Loucy (cell line): ENCODE measurements around the gene ACADVL.

Experiments used
- H2AFZ ChIP-seq: fragments of 200-600 bp; sonication (generic); 2 replicates; pipeline ENCODE4 v1.6.0; 2016; ENCODE audit warnings: antibody characterized with exemption, mild to moderate bottlenecking, low read length, moderate library complexity
- H3F3A ChIP-seq: fragments of 200-600 bp; 2 replicates; pipeline ENCODE4 v1.6.0; 2016; ENCODE audit warnings: antibody characterized with exemption, low read depth, mild to moderate bottlenecking
- H3K27me3 ChIP-seq: fragments of 200-600 bp; sonication (generic); 2 replicates; pipeline ENCODE4 v1.6.1; 2014; ENCODE audit warnings: low read length, mild to moderate bottlenecking; ENCODE audit not compliant: insufficient read depth, poor library complexity, severe bottlenecking
- H3K36me3 ChIP-seq: fragments of 200-600 bp; sonication (generic); 2 replicates; pipeline ENCODE4 v1.6.1; 2016; ENCODE audit warnings: low read length; ENCODE audit not compliant: insufficient read depth
- H3K4me1 ChIP-seq: fragments of 200-600 bp; sonication (generic); 2 replicates; pipeline ENCODE4 v1.5.1; 2014; ENCODE audit warnings: low read length, mild to moderate bottlenecking; ENCODE audit not compliant: insufficient read depth, poor library complexity, severe bottlenecking
- H3K4me2 ChIP-seq: fragments of 200-600 bp; sonication (generic); 2 replicates; pipeline ENCODE4 v1.6.0; 2014; ENCODE audit warnings: antibody characterized with exemption, low read length, low read depth, mild to moderate bottlenecking; ENCODE audit not compliant: poor library complexity, severe bottlenecking
- H3K4me3 ChIP-seq: fragments of 200-600 bp; sonication (generic); 2 replicates; pipeline ENCODE4 v1.5.1; 2014; ENCODE audit warnings: low read length, mild to moderate bottlenecking, mixed read lengths; ENCODE audit not compliant: poor library complexity, severe bottlenecking
- H3K79me2 ChIP-seq: fragments of 200-600 bp; sonication (generic); 2 replicates; pipeline ENCODE4 v1.6.1; 2014; ENCODE audit warnings: low read length; ENCODE audit not compliant: insufficient read depth
- H3K9ac ChIP-seq: fragments of 200-600 bp; sonication (generic); 2 replicates; pipeline ENCODE4 v1.6.0; 2014; ENCODE audit warnings: mild to moderate bottlenecking, low read depth, low read length, moderate library complexity; ENCODE audit not compliant: poor library complexity, severe bottlenecking
- H3K9me2 ChIP-seq: fragments of 200-600 bp; sonication (generic); replicated peaks from 2 replicates; pipeline ENCODE4 v1.6.1; 2016; ENCODE audit warnings: low read depth, low read length, mixed read lengths
- H3K9me3 ChIP-seq: fragments of 200-600 bp; sonication (generic); 2 replicates; pipeline ENCODE4 v1.6.1; 2014; ENCODE audit warnings: mild to moderate bottlenecking, antibody characterized with exemption, low read length, low read depth; ENCODE audit not compliant: insufficient read depth
- H4K20me1 ChIP-seq: fragments of 200-600 bp; sonication (generic); 2 replicates; pipeline ENCODE4 v1.6.0; 2014; ENCODE audit warnings: antibody characterized with exemption, low read length, mild to moderate bottlenecking; ENCODE audit not compliant: insufficient read depth, poor library complexity, severe bottlenecking
- EZH2phosphoT487 ChIP-seq: fragments of 200-600 bp; IDR thresholded peaks from 2 replicates; pipeline ENCODE4 v1.6.1; 2018; ENCODE audit warnings: antibody characterized with exemption, mild to moderate bottlenecking, moderate library complexity, borderline replicate concordance
- TF ChIP-seq, protein P1 (sequence below): fragments of 200-600 bp; sonication (generic); conservative IDR thresholded peaks from 2 replicates; pipeline ENCODE4 v1.5.1; 2014; ENCODE audit warnings: mild to moderate bottlenecking, antibody characterized with exemption, low read length

ACADVL gene

GRCh38 chr17:7236808-7237207 is 17.1 kb downstream of the ACADVL start:
- Histone ChIP-seq H3F3A (peaks cover 9% of the 10 kb centered on the region), H4K20me1 (peaks cover 43% of the 10 kb centered on the region), H3K9me3 (no peaks in the 10 kb centered on the region), H3K4me3 (peak overlapping the region; percentile 96), H3K79me2 (peaks cover 82% of the 10 kb centered on the region), H3K9me2 (no peaks in the 10 kb centered on the region), H3K9ac (peak overlapping the region; percentile 98), H3K27me3 (peaks cover 5% of the 10 kb centered on the region), H3K4me2 (peak overlapping the region; percentile 72), H3K4me1 (peaks cover 45% of the 10 kb centered on the region), H3K36me3 (peaks cover 18% of the 10 kb centered on the region; the same call in 1 of the 2 replicates), H2AFZ (no peak overlapping the region)
- TF ChIP-seq, protein P1, sequence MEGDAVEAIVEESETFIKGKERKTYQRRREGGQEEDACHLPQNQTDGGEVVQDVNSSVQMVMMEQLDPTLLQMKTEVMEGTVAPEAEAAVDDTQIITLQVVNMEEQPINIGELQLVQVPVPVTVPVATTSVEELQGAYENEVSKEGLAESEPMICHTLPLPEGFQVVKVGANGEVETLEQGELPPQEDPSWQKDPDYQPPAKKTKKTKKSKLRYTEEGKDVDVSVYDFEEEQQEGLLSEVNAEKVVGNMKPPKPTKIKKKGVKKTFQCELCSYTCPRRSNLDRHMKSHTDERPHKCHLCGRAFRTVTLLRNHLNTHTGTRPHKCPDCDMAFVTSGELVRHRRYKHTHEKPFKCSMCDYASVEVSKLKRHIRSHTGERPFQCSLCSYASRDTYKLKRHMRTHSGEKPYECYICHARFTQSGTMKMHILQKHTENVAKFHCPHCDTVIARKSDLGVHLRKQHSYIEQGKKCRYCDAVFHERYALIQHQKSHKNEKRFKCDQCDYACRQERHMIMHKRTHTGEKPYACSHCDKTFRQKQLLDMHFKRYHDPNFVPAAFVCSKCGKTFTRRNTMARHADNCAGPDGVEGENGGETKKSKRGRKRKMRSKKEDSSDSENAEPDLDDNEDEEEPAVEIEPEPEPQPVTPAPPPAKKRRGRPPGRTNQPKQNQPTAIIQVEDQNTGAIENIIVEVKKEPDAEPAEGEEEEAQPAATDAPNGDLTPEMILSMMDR, result no peak
- TF ChIP-seq EZH2phosphoT487, result no peak

GRCh38 chr17:7237266-7237760 is 17.6 kb downstream of the ACADVL start:
- Histone ChIP-seq H3K9me3 (no peaks in the 10 kb centered on the region), H3K27me3 (peaks cover 5% of the 10 kb centered on the region), H3K36me3 (peaks cover 18% of the 10 kb centered on the region; the same call in 1 of the 2 replicates), H3F3A (peaks cover 9% of the 10 kb centered on the region), H3K9me2 (no peaks in the 10 kb centered on the region), H4K20me1 (peaks cover 38% of the 10 kb centered on the region), H2AFZ (no peak overlapping the region), H3K4me2 (peak overlapping the region; percentile 72), H3K79me2 (peaks cover 81% of the 10 kb centered on the region), H3K4me3 (peak overlapping the region; percentile 96), H3K9ac (peak overlapping the region; percentile 98), H3K4me1 (peaks cover 40% of the 10 kb centered on the region)
- TF ChIP-seq EZH2phosphoT487, result no peak
- TF ChIP-seq, protein P1, result no peak

- Histone ChIP-seq H3K36me3 (peaks cover 18% of the 10 kb centered on the region; the same call in 1 of the 2 replicates), H3K4me2 (peak overlapping the region; percentile 72), H3K9me2 (no peaks in the 10 kb centered on the region), H3K4me1 (peaks cover 40% of the 10 kb centered on the region), H3K4me3 (peak overlapping the region; percentile 96), H3K79me2 (peaks cover 75% of the 10 kb centered on the region), H3F3A (peaks cover 9% of the 10 kb centered on the region), H3K27me3 (peaks cover 5% of the 10 kb centered on the region), H3K9me3 (no peaks in the 10 kb centered on the region), H2AFZ (peak overlapping the region; percentile 43), H4K20me1 (peaks cover 34% of the 10 kb centered on the region), H3K9ac (peak overlapping the region; percentile 98)
- TF ChIP-seq, protein P1, result no peak
- TF ChIP-seq EZH2phosphoT487, result no peak
These were observed 18.2 kb downstream of the ACADVL start for GRCh38 chr17:7237761-7238419.
